Measurements from ENCODE around the gene NKG7.

- TF ChIP-seq, protein P1, sequence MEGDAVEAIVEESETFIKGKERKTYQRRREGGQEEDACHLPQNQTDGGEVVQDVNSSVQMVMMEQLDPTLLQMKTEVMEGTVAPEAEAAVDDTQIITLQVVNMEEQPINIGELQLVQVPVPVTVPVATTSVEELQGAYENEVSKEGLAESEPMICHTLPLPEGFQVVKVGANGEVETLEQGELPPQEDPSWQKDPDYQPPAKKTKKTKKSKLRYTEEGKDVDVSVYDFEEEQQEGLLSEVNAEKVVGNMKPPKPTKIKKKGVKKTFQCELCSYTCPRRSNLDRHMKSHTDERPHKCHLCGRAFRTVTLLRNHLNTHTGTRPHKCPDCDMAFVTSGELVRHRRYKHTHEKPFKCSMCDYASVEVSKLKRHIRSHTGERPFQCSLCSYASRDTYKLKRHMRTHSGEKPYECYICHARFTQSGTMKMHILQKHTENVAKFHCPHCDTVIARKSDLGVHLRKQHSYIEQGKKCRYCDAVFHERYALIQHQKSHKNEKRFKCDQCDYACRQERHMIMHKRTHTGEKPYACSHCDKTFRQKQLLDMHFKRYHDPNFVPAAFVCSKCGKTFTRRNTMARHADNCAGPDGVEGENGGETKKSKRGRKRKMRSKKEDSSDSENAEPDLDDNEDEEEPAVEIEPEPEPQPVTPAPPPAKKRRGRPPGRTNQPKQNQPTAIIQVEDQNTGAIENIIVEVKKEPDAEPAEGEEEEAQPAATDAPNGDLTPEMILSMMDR (IDR thresholded peaks at IDR 0.05), result no peak
- TF ChIP-seq POLR2A (IDR thresholded peaks at IDR 0.05), result no peak
Observed at GRCh38 chr19:51364200-51365106, 8.0 kb downstream of the NKG7 start.
